Prostate gland (tissue), 2 donors: Measurements from ENCODE around the gene PRRT3.

Experiments used
- POLR2A ChIP-seq: fragments of 450-650 bp; IDR thresholded peaks from one replicate; pipeline ENCODE4 v1.6.1; 2016; ENCODE audit warnings: antibody characterized with exemption, mild to moderate bottlenecking
- POLR2AphosphoS5 ChIP-seq: sonication (generic); formaldehyde crosslinking; IDR thresholded peaks from one replicate; pipeline ENCODE4 v1.6.1; 2017; ENCODE audit warnings: antibody characterized with exemption
- TF ChIP-seq, protein P1 (sequence below), 4 experiments: fragments of 200-600 bp in 2 of 4; fragments of 450-650 bp in 2 of 4; sonication (generic) in 2 of 4; IDR thresholded peaks; 1 replicate in 3 of 4; 2 replicates in 1 of 4; pipeline ENCODE4 v1.5.1; 2016 to 2019; ENCODE audit warnings: antibody characterized with exemption in 4 of 4, mild to moderate bottlenecking in 2 of 4, moderate library complexity in 2 of 4

DNA sequence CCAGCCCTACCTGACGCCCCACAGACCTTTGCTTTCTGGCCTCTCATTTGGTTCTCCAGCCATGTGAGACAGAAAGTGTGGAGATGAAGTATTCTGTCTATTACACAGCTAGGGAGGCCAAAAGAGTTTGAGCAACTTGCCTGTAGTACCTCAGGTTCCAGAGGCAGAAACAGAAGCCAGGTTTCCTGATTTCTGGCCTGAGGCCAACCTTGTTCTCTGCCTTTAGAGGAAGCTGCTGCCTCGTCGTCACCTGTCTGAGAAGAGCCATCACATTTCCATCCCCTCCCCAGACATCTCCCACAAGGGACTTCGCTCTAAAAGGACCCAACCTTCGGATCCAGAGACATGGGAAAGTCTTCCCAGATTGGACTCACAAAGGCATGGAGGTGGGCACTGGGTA, 45.7 kb downstream of the PRRT3 start:
- TF ChIP-seq, protein P1, sequence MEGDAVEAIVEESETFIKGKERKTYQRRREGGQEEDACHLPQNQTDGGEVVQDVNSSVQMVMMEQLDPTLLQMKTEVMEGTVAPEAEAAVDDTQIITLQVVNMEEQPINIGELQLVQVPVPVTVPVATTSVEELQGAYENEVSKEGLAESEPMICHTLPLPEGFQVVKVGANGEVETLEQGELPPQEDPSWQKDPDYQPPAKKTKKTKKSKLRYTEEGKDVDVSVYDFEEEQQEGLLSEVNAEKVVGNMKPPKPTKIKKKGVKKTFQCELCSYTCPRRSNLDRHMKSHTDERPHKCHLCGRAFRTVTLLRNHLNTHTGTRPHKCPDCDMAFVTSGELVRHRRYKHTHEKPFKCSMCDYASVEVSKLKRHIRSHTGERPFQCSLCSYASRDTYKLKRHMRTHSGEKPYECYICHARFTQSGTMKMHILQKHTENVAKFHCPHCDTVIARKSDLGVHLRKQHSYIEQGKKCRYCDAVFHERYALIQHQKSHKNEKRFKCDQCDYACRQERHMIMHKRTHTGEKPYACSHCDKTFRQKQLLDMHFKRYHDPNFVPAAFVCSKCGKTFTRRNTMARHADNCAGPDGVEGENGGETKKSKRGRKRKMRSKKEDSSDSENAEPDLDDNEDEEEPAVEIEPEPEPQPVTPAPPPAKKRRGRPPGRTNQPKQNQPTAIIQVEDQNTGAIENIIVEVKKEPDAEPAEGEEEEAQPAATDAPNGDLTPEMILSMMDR (IDR thresholded peaks at IDR 0.05), result no peak
- TF ChIP-seq POLR2AphosphoS5, result no peak
- TF ChIP-seq POLR2A, result no peak
